ENCODE data around the gene GAL3ST1. TPM values are rescaled to one million over a fixed set of nuclear protein-coding genes. Genes with fewer than 3 reads are reported as not detected.

Gene GAL3ST1
- total and polyA plus RNA-seq, 4 donors, result 1.0 to 19.4 (median 1.5) TPM

- no peaks in the 10 kb centered on the region for H3K27me3 ChIP-seq (ENCODE audit: control insufficient read depth in 4 of 4, insufficient read depth in 4 of 4, low read length in 3 of 4)
- H3K27ac ChIP-seq (ENCODE audit: low read depth in 1 of 2, low read length in 2 of 2), result no peak overlapping the region
- TF ChIP-seq ATF3 (IDR thresholded peaks at IDR 0.05) (no peak), RAD21 (IDR thresholded peaks at IDR 0.05) (no peak), FOXA2 (IDR thresholded peaks at IDR 0.05) (no peak), HNF4G (IDR thresholded peaks at IDR 0.05) (no peak), CTCF (IDR thresholded peaks at IDR 0.05; ENCODE audit: low read depth, low read length, missing input control) (no peak)
- WGBS, result 94% methylated on average over 6 of the region's 6 CpGs
- H3K4me3 ChIP-seq (ENCODE audit: low read depth in 1 of 3, low read length in 3 of 3), result no peak overlapping the region
- no peaks in the 10 kb centered on the region for H3K9me3 ChIP-seq (ENCODE audit: control insufficient read depth in 4 of 4, low read length in 3 of 4)
- H3K9ac ChIP-seq (ENCODE audit: low read depth in 1 of 2, low read length in 2 of 2), result no peak overlapping the region
- no peaks in the 10 kb centered on the region for H3K36me3 ChIP-seq (ENCODE audit: control insufficient read depth in 4 of 4, insufficient read depth in 3 of 4, low read depth in 1 of 4, low read length in 3 of 4)
- peaks cover 0 to 4% (median under 1%) of the 10 kb centered on the region in 4 donors for H3K4me1 ChIP-seq (ENCODE audit: control insufficient read depth in 4 of 4, insufficient read depth in 4 of 4, low read length in 3 of 4)
- no peak for DNase-seq (ENCODE audit: low spot score)
These were observed 58.2 kb downstream of the GAL3ST1 start for GRCh38 chr22:30516273-30516672.

- Histone ChIP-seq H3K36me3 (ENCODE audit: control insufficient read depth in 4 of 4, insufficient read depth in 3 of 4, low read depth in 1 of 4, low read length in 3 of 4) (no peaks in the 10 kb centered on the region), H3K9ac (ENCODE audit: low read depth in 1 of 2, low read length in 2 of 2) (no peak overlapping the region), H3K4me1 (ENCODE audit: control insufficient read depth in 4 of 4, insufficient read depth in 4 of 4, low read length in 3 of 4) (peaks cover 0 to 4% (median under 1%) of the 10 kb centered on the region in 4 donors), H3K4me3 (ENCODE audit: low read depth in 1 of 3, low read length in 3 of 3) (no peak overlapping the region), H3K9me3 (ENCODE audit: control insufficient read depth in 4 of 4, low read length in 3 of 4) (no peaks in the 10 kb centered on the region), H3K27ac (ENCODE audit: low read depth in 1 of 2, low read length in 2 of 2) (no peak overlapping the region), H3K27me3 (ENCODE audit: control insufficient read depth in 4 of 4, insufficient read depth in 4 of 4, low read length in 3 of 4) (no peaks in the 10 kb centered on the region)
- peak; percentile 66 to 68 for TF ChIP-seq RXRA (IDR thresholded peaks at IDR 0.05)
- TF ChIP-seq HNF4G (IDR thresholded peaks at IDR 0.05), result no peak
- TF ChIP-seq SP1 (IDR thresholded peaks at IDR 0.05), result no peak
- peak; percentile 32 to 55 for TF ChIP-seq HNF4A (conservative IDR thresholded peaks at IDR 0.05)
- no peak for DNase-seq (ENCODE audit: low spot score)
- 43% methylated on average over 4 of the region's 4 CpGs for WGBS
These were observed 60.2 kb downstream of the GAL3ST1 start for GRCh38 chr22:30514252-30514651.

DNA sequence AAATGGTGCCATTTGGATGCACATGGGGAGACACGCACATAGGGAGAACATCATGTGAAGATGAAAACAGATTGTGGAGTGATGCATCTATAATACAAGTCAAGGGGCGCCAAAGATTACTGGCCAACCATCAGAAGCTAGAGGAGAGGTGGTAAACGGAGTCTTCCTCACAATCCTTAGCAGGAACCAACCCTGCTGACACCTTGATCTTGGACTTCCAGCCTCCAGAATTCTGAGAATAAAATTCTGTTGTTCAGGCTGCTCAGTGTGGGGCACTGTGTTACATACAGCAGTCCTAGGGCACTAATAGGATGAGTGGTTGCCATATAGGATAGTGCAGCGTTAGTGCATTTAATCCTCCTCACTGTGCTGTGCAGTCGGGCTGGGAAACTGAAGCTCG is 61.0 kb downstream of the GAL3ST1 start:
- Histone ChIP-seq H3K9ac (ENCODE audit: low read depth in 1 of 2, low read length in 2 of 2) (no peak overlapping the region), H3K4me3 (ENCODE audit: low read depth in 1 of 3, low read length in 3 of 3) (no peak overlapping the region), H3K36me3 (ENCODE audit: control insufficient read depth in 4 of 4, insufficient read depth in 3 of 4, low read depth in 1 of 4, low read length in 3 of 4) (no peaks in the 10 kb centered on the region), H3K9me3 (ENCODE audit: control insufficient read depth in 4 of 4, low read length in 3 of 4) (no peaks in the 10 kb centered on the region), H3K27me3 (ENCODE audit: control insufficient read depth in 4 of 4, insufficient read depth in 4 of 4, low read length in 3 of 4) (no peaks in the 10 kb centered on the region), H3K4me1 (ENCODE audit: control insufficient read depth in 4 of 4, insufficient read depth in 4 of 4, low read length in 3 of 4) (peaks cover 0 to 4% (median under 1%) of the 10 kb centered on the region in 4 donors), H3K27ac (ENCODE audit: low read depth in 1 of 2, low read length in 2 of 2) (no peak overlapping the region)
- no peak for DNase-seq (ENCODE audit: low spot score)
- 93% methylated on average over 6 of the region's 6 CpGs for WGBS
- TF ChIP-seq CTCF (IDR thresholded peaks at IDR 0.05; ENCODE audit: low read depth, low read length, missing input control), result no peak
- TF ChIP-seq REST (IDR thresholded peaks at IDR 0.05), result no peak
- TF ChIP-seq ATF3 (IDR thresholded peaks at IDR 0.05), result no peak
- TF ChIP-seq YY1 (IDR thresholded peaks at IDR 0.05), result no peak
- TF ChIP-seq ZBTB33 (IDR thresholded peaks at IDR 0.05), result no peak
- TF ChIP-seq NR2F2 (IDR thresholded peaks at IDR 0.05), result no peak
- no peak for TF ChIP-seq HNF4G (IDR thresholded peaks at IDR 0.05)
- no peak for TF ChIP-seq JUND (IDR thresholded peaks at IDR 0.05)
- TF ChIP-seq RXRA (IDR thresholded peaks at IDR 0.05), result no peak
- no peak for TF ChIP-seq FOXA2 (IDR thresholded peaks at IDR 0.05)
- no peak for TF ChIP-seq SP1 (IDR thresholded peaks at IDR 0.05)
- TF ChIP-seq TAF1 (conservative IDR thresholded peaks at IDR 0.05), result no peak
- no peak for TF ChIP-seq RAD21 (IDR thresholded peaks at IDR 0.05)
- no peak for TF ChIP-seq HNF4A (conservative IDR thresholded peaks at IDR 0.05)
- no peak for TF ChIP-seq GABPA (IDR thresholded peaks at IDR 0.05 in 1 of 2, conservative IDR thresholded peaks at IDR 0.05 in 1 of 2)
- TF ChIP-seq MAX (IDR thresholded peaks at IDR 0.05), result no peak
- no peak for TF ChIP-seq FOXA1 (IDR thresholded peaks at IDR 0.05)

All from liver (tissue), 9 donors.